Thoracic aorta (tissue), 2 donors: ENCODE results near the gene NAT9. TPM values are rescaled to one million over a fixed set of nuclear protein-coding genes. Genes with fewer than 3 reads are reported as not detected.

Source experiments
- ATAC-seq: fragments of 150-250 bp; one replicate; pipeline ENCODE4 v1.8.0; 2017; ENCODE audit warnings: low read depth; ENCODE audit not compliant: insufficient number of reproducible peaks, low FRiP score
- DNase-seq: peaks from one replicate; pipeline ENCODE4 v3.0.0-alpha.2; 2020; ENCODE audit warnings: low spot score
- H3K27ac ChIP-seq, 2 donors: fragments of 200-600 bp; sonication (generic); 1 replicate in 1 of 2; 2 replicates in 1 of 2; pipeline ENCODE4 v1.5.1; 2016; ENCODE audit warnings: mild to moderate bottlenecking in 2 of 2, moderate library complexity in 2 of 2
- H3K27me3 ChIP-seq: fragments of 200-600 bp; sonication (generic); replicated peaks from 2 replicates; pipeline ENCODE4 v1.6.0; 2016; ENCODE audit warnings: mild to moderate bottlenecking; ENCODE audit not compliant: insufficient read depth
- H3K36me3 ChIP-seq: fragments of 200-600 bp; sonication (generic); one replicate; pipeline ENCODE4 v1.5.1; 2016
- H3K4me1 ChIP-seq, 2 donors: fragments of 200-600 bp; sonication (generic); 1 replicate in 1 of 2; 2 replicates in 1 of 2; pipeline versions ENCODE4 v1.5.1 to v1.6.0; 2016; ENCODE audit warnings: low read depth in 2 of 2, mild to moderate bottlenecking in 1 of 2; ENCODE audit not compliant: control insufficient read depth in 1 of 2
- H3K4me3 ChIP-seq: fragments of 200-600 bp; sonication (generic); 2 replicates; pipeline ENCODE4 v1.5.1; 2016; ENCODE audit warnings: mild to moderate bottlenecking
- H3K9me3 ChIP-seq: fragments of 200-600 bp; sonication (generic); 2 replicates; pipeline ENCODE4 v1.5.1; 2016
- CTCF ChIP-seq: fragments of 200-600 bp; sonication (generic); IDR thresholded peaks from one replicate; pipeline ENCODE4 v1.5.1; 2019; ENCODE audit warnings: antibody characterized with exemption
- total RNA-seq, 2 donors: library from RNA; depleted of rRNA; stranded (reverse); fragments of >200 nt; gene quantifications; one replicate each; pipeline versions ENCODE4 v1.1.0 to v1.2.3, GENCODE V29; 2016

The NAT9 gene
- total RNA-seq, 2 donors from 2014 or later: 37.1 to 39.4 TPM

- Histone ChIP-seq H3K4me3 (no peak overlapping the region), H3K27me3 (no peaks in the 10 kb centered on the region), H3K27ac (no peak overlapping the region), H3K36me3 (no peaks in the 10 kb centered on the region), H3K9me3 (no peaks in the 10 kb centered on the region), H3K4me1 (peaks cover 0 to 12% of the 10 kb centered on the region in 2 donors)
- no peak for ATAC-seq
- TF ChIP-seq CTCF: no peak
- no peak for DNase-seq
Observed at GRCh38 chr17:74732042-74732867, 43.9 kb downstream of the NAT9 start.

GRCh38 chr17:74731347-74731605 is 44.9 kb downstream of the NAT9 start:
- Histone ChIP-seq H3K36me3 (no peaks in the 10 kb centered on the region), H3K27me3 (no peaks in the 10 kb centered on the region), H3K9me3 (no peaks in the 10 kb centered on the region), H3K27ac (no peak overlapping the region), H3K4me1 (peaks cover 0 to 2% of the 10 kb centered on the region in 2 donors), H3K4me3 (no peak overlapping the region)
- ATAC-seq (no peak), DNase-seq (no peak)
- TF ChIP-seq CTCF: no peak

GRCh38 chr17:74730491-74731346 is 45.4 kb downstream of the NAT9 start:
- DNase-seq (no peak), ATAC-seq (no peak)
- no peaks in the 10 kb centered on the region for H3K9me3 ChIP-seq

GRCh38 chr17:74729866-74730265 is 46.3 kb downstream of the NAT9 start:
- Histone ChIP-seq H3K4me1 (no peaks in the 10 kb centered on the region), H3K27me3 (no peaks in the 10 kb centered on the region), H3K4me3 (no peak overlapping the region), H3K27ac (no peak overlapping the region), H3K36me3 (no peaks in the 10 kb centered on the region), H3K9me3 (no peaks in the 10 kb centered on the region)
- DNase-seq (no peak), ATAC-seq (no peak)
- no peak for TF ChIP-seq CTCF

More at GRCh38 chr17:74730491-74731346, 45.4 kb downstream of the NAT9 start:
- Histone ChIP-seq H3K36me3 (no peaks in the 10 kb centered on the region), H3K4me3 (no peak overlapping the region), H3K27ac (no peak overlapping the region), H3K4me1 (no peaks in the 10 kb centered on the region), H3K27me3 (no peaks in the 10 kb centered on the region)
- no peak for TF ChIP-seq CTCF

- H3K4me1 ChIP-seq: no peaks in the 10 kb centered on the region
- ATAC-seq: no peak
- H3K27me3 ChIP-seq: no peaks in the 10 kb centered on the region
- DNase-seq: no peak
- TF ChIP-seq CTCF: no peak
- H3K9me3 ChIP-seq: no peaks in the 10 kb centered on the region
- H3K4me3 ChIP-seq: no peak overlapping the region
- no peaks in the 10 kb centered on the region for H3K36me3 ChIP-seq
- H3K27ac ChIP-seq: no peak overlapping the region
Observed at GRCh38 chr17:74729368-74729767, 46.8 kb downstream of the NAT9 start.
